Naive thymus-derived CD4-positive, alpha-beta T cell (primary cell): ENCODE results near the gene SHCBP1L. TPM values are rescaled to one million over a fixed set of nuclear protein-coding genes. Genes with fewer than 3 reads are reported as not detected.

Experiments
- ATAC-seq: fragments of 150-1000 bp; cut with Tn5 transposase; 2 replicates; pipeline ENCODE4 v1.10.0; 2021; ENCODE audit warnings: mild to moderate bottlenecking, moderate library complexity
- CTCF ChIA-PET: fragments of 350-600 bp; sonication (Branson Sonifier 250); formaldehyde crosslinking; loops from one replicate; lab custom pipeline; 2021; ENCODE audit warnings: antibody characterized with exemption; lab: Charles Lee
- POLR2A ChIA-PET: fragments of 350-600 bp; sonication (Branson Sonifier 250); formaldehyde crosslinking; loops from one replicate; lab custom pipeline; 2021; ENCODE audit warnings: antibody characterized with exemption, inconsistent platforms; lab: Charles Lee
- DNase-seq, 9 donors: peaks; one replicate each; pipeline versions ENCODE4 v3.0.0 to v3.0.0-alpha.2; 2020 to 2022; ENCODE audit warnings: mixed read lengths in 1 of 9
- H3K27ac ChIP-seq: one replicate; pipeline ENCODE4 v1.7.0; 2013; ENCODE audit warnings: mild to moderate bottlenecking, low read depth, low read length, moderate library complexity
- H3K27me3 ChIP-seq, 2 donors: one replicate each; pipeline ENCODE4 v1.7.0; 2013; ENCODE audit warnings: low read length in 2 of 2, mild to moderate bottlenecking in 2 of 2, moderate library complexity in 2 of 2; ENCODE audit not compliant: control insufficient read depth in 2 of 2, insufficient read depth in 2 of 2
- H3K36me3 ChIP-seq, 3 experiments: 1 replicate in 2 of 3; 2 replicates in 1 of 3; pipeline ENCODE4 v1.7.0; 2013; ENCODE audit warnings: low read length in 3 of 3, mild to moderate bottlenecking in 3 of 3, moderate library complexity in 1 of 3; ENCODE audit not compliant: insufficient read depth in 3 of 3, control insufficient read depth in 2 of 3
- H3K4me1 ChIP-seq, 2 donors: one replicate each; pipeline ENCODE4 v1.7.0; 2013; ENCODE audit warnings: low read length in 2 of 2, mild to moderate bottlenecking in 2 of 2, moderate library complexity in 1 of 2; ENCODE audit not compliant: control insufficient read depth in 2 of 2, insufficient read depth in 2 of 2
- H3K4me3 ChIP-seq: 2 replicates; pipeline ENCODE4 v1.7.0; 2013; ENCODE audit warnings: mild to moderate bottlenecking, low read length
- H3K9me3 ChIP-seq, 3 experiments: 1 replicate in 2 of 3; 2 replicates in 1 of 3; pipeline ENCODE4 v1.7.0; 2013; ENCODE audit warnings: low read length in 3 of 3; ENCODE audit not compliant: control insufficient read depth in 2 of 3
- H3K27ac Mint-ChIP-seq, 9 donors: one replicate each; pipeline ENCODE4 v1.8.0; 2020 to 2022; ENCODE audit warnings: mixed read lengths in 9 of 9, mild to moderate bottlenecking in 8 of 9, moderate library complexity in 5 of 9, inconsistent platforms in 2 of 9
- H3K27me3 Mint-ChIP-seq, 5 donors: one replicate each; pipeline ENCODE4 v1.8.0; 2021 to 2022; ENCODE audit warnings: mixed read lengths in 5 of 5, mild to moderate bottlenecking in 1 of 5
- H3K36me3 Mint-ChIP-seq, 5 donors: one replicate each; pipeline ENCODE4 v1.8.0; 2020 to 2022; ENCODE audit warnings: mixed read lengths in 5 of 5, mild to moderate bottlenecking in 3 of 5, inconsistent platforms in 1 of 5
- H3K4me1 Mint-ChIP-seq, 7 donors: one replicate each; pipeline ENCODE4 v1.8.0; 2020 to 2022; ENCODE audit warnings: mixed read lengths in 7 of 7, mild to moderate bottlenecking in 3 of 7, inconsistent platforms in 1 of 7
- H3K4me3 Mint-ChIP-seq, 10 donors: one replicate each; pipeline ENCODE4 v1.8.0; 2020 to 2022; ENCODE audit warnings: mild to moderate bottlenecking in 10 of 10, mixed read lengths in 10 of 10, moderate library complexity in 6 of 10, inconsistent platforms in 2 of 10
- H3K9me3 Mint-ChIP-seq, 11 donors: one replicate each; pipeline ENCODE4 v1.8.0; 2020 to 2022; ENCODE audit warnings: mixed read lengths in 11 of 11, mild to moderate bottlenecking in 4 of 11, inconsistent platforms in 1 of 11, moderate library complexity in 1 of 11
- intact Hi-C, 2 donors: fragments of 100-400 bp; cut with micrococcal nuclease; formaldehyde crosslinking; loops; one replicate each; pipeline ENCODE4 v1.15.1; 2023
- polyA plus RNA-seq, 2 donors: library from polyadenylated mRNA; unstranded; fragments of 300-500 nt; fragmentation: Illumina TruSeq; gene quantifications; one replicate each; pipeline ENCODE4 v1.2.3, GENCODE V29; 2021
- total RNA-seq, 6 experiments: library from RNA in 5 of 6; stranded (reverse) in 5 of 6; gene quantifications; 1 replicate in 5 of 6; 2 replicates in 1 of 6; pipeline ENCODE4 v1.2.3 and lab custom pipeline; 2021 to 2026

SHCBP1L gene
- total and polyA plus RNA-seq, 7 experiments from 2014 or later = not detected

- ATAC-seq = no peak
- Mint-ChIP-seq H3K4me1 (no peaks in the 10 kb centered on the region), H3K36me3 (peaks cover 0 to 8% (median 0%) of the 10 kb centered on the region in 5 donors), H3K4me3 (no peak overlapping the region), H3K27ac (no peak overlapping the region), H3K27me3 (peaks cover 38 to 49% (median 42%) of the 10 kb centered on the region in 5 donors), H3K9me3 (peaks cover 0 to 30% (median 11%) of the 10 kb centered on the region in 11 donors)
- H3K4me1 ChIP-seq = no peaks in the 10 kb centered on the region
- no peaks in the 10 kb centered on the region for H3K27me3 ChIP-seq
- no peak overlapping the region for H3K4me3 ChIP-seq
- DNase-seq = no peak
- intact Hi-C loops = no loop called here
- no peak overlapping the region for H3K27ac ChIP-seq
- no peaks in the 10 kb centered on the region for H3K9me3 ChIP-seq
- no peaks in the 10 kb centered on the region for H3K36me3 ChIP-seq
- POLR2A ChIA-PET = no interaction called here
- CTCF ChIA-PET = no interaction called here
Measured at GRCh38 chr1:182935716-182936115, 17.2 kb downstream of the SHCBP1L start.

GRCh38 chr1:182930985-182931384 is 22.0 kb downstream of the SHCBP1L start:
- H3K36me3 Mint-ChIP-seq = peaks cover 0 to 4% (median 0%) of the 10 kb centered on the region in 5 donors
- intact Hi-C loops = no loop called here
- DNase-seq = no peak
- Histone ChIP-seq H3K27me3 (no peaks in the 10 kb centered on the region), H3K4me1 (no peaks in the 10 kb centered on the region), H3K36me3 (no peaks in the 10 kb centered on the region), H3K9me3 (no peaks in the 10 kb centered on the region), H3K4me3 (no peak overlapping the region), H3K27ac (no peak overlapping the region)
- H3K4me1 Mint-ChIP-seq = peaks cover 0 to 3% (median 0%) of the 10 kb centered on the region in 7 donors
- H3K27ac Mint-ChIP-seq = no peak overlapping the region
- CTCF ChIA-PET = no interaction called here
- peaks cover 7 to 32% (median 21%) of the 10 kb centered on the region in 5 donors for H3K27me3 Mint-ChIP-seq
- no peak for ATAC-seq
- H3K9me3 Mint-ChIP-seq = peaks cover 0 to 18% (median 5%) of the 10 kb centered on the region in 11 donors
- H3K4me3 Mint-ChIP-seq = no peak overlapping the region
- POLR2A ChIA-PET = no interaction called here

- CTCF ChIA-PET = no interaction called here
- POLR2A ChIA-PET = no interaction called here
Measured at GRCh38 chr1:182927693-182928433, 25.1 kb downstream of the SHCBP1L start.

GRCh38 chr1:182925661-182926060 is 27.3 kb downstream of the SHCBP1L start:
- CTCF ChIA-PET = no interaction called here
- no peak for DNase-seq
- intact Hi-C loops = no loop called here

More at GRCh38 chr1:182927693-182928433, 25.1 kb downstream of the SHCBP1L start:
- peaks cover 6 to 31% (median 19%) of the 10 kb centered on the region in 5 donors for H3K27me3 Mint-ChIP-seq
- H3K27me3 ChIP-seq = no peaks in the 10 kb centered on the region
- DNase-seq (no peak), ATAC-seq (no peak)
- no peak overlapping the region for H3K27ac ChIP-seq
- H3K4me3 ChIP-seq = no peak overlapping the region
- peaks cover 0 to 5% (median 0%) of the 10 kb centered on the region in 7 donors for H3K4me1 Mint-ChIP-seq
- no peaks in the 10 kb centered on the region for H3K4me1 ChIP-seq
- H3K9me3 ChIP-seq = no peaks in the 10 kb centered on the region
- H3K27ac Mint-ChIP-seq = no peak overlapping the region
- no peaks in the 10 kb centered on the region for H3K36me3 ChIP-seq
- intact Hi-C loops = no loop called here
- H3K4me3 Mint-ChIP-seq = no peak overlapping the region
- H3K9me3 Mint-ChIP-seq = no peaks in the 10 kb centered on the region
- no peaks in the 10 kb centered on the region for H3K36me3 Mint-ChIP-seq

GRCh38 chr1:182917378-182917777 is 35.6 kb downstream of the SHCBP1L start:
- ChIA-PET CTCF (no interaction called here), POLR2A (no interaction called here)
- Mint-ChIP-seq H3K9me3 (peaks cover 0 to 5% (median 0%) of the 10 kb centered on the region in 11 donors), H3K4me3 (no peak overlapping the region), H3K27me3 (peaks cover 30 to 54% (median 50%) of the 10 kb centered on the region in 5 donors), H3K4me1 (no peaks in the 10 kb centered on the region), H3K36me3 (no peaks in the 10 kb centered on the region), H3K27ac (no peak overlapping the region)
- H3K4me3 ChIP-seq = no peak overlapping the region
- no peaks in the 10 kb centered on the region for H3K27me3 ChIP-seq
- no peak for DNase-seq
- intact Hi-C loops = no loop called here
- H3K4me1 ChIP-seq = no peaks in the 10 kb centered on the region
- H3K36me3 ChIP-seq = no peaks in the 10 kb centered on the region
- ATAC-seq = no peak
- H3K9me3 ChIP-seq = no peaks in the 10 kb centered on the region
- no peak overlapping the region for H3K27ac ChIP-seq

More at GRCh38 chr1:182925661-182926060, 27.3 kb downstream of the SHCBP1L start:
- no peak overlapping the region for H3K27ac Mint-ChIP-seq
- no peaks in the 10 kb centered on the region for H3K36me3 Mint-ChIP-seq
- POLR2A ChIA-PET = no interaction called here
- H3K4me3 Mint-ChIP-seq = no peak overlapping the region
- peaks cover 18 to 32% (median 25%) of the 10 kb centered on the region in 5 donors for H3K27me3 Mint-ChIP-seq
- Histone ChIP-seq H3K4me1 (no peaks in the 10 kb centered on the region), H3K36me3 (no peaks in the 10 kb centered on the region), H3K27ac (no peak overlapping the region), H3K27me3 (no peaks in the 10 kb centered on the region), H3K4me3 (no peak overlapping the region), H3K9me3 (no peaks in the 10 kb centered on the region)
- ATAC-seq = no peak
- peaks cover 0 to 5% (median 0%) of the 10 kb centered on the region in 7 donors for H3K4me1 Mint-ChIP-seq
- no peaks in the 10 kb centered on the region for H3K9me3 Mint-ChIP-seq

- no peak overlapping the region for H3K4me3 ChIP-seq
- intact Hi-C loops = no loop called here
Measured at GRCh38 chr1:182913401-182913800, 39.6 kb downstream of the SHCBP1L start.

More at GRCh38 chr1:182913401-182913800, 39.6 kb downstream of the SHCBP1L start:
- peaks cover 0 to 10% (median 0%) of the 10 kb centered on the region in 5 donors for H3K36me3 Mint-ChIP-seq
- ChIA-PET CTCF (no interaction called here), POLR2A (no interaction called here)
- no peak overlapping the region for H3K27ac Mint-ChIP-seq
- peaks cover 22 to 41% (median 28%) of the 10 kb centered on the region in 5 donors for H3K27me3 Mint-ChIP-seq
- no peak overlapping the region for H3K4me3 Mint-ChIP-seq
- peaks cover 0 to 2% (median 0%) of the 10 kb centered on the region in 7 donors for H3K4me1 Mint-ChIP-seq
- H3K27ac ChIP-seq = no peak overlapping the region
- H3K27me3 ChIP-seq = no peaks in the 10 kb centered on the region
- peaks cover 0 to 22% (median 2%) of the 10 kb centered on the region in 11 donors for H3K9me3 Mint-ChIP-seq
- no peaks in the 10 kb centered on the region for H3K36me3 ChIP-seq
- ATAC-seq (no peak), DNase-seq (no peak)
- H3K4me1 ChIP-seq = no peaks in the 10 kb centered on the region
- H3K9me3 ChIP-seq = no peaks in the 10 kb centered on the region
